GM12801 (cell line): ENCODE data around the gene WFDC5.

Source experiments
- CTCF ChIP-seq: IDR thresholded peaks from one replicate; pipeline ENCODE4 v1.5.1; 2011; ENCODE audit warnings: control low read depth; ENCODE audit not compliant: insufficient read length; ENCODE audit errors: extremely low read depth

WFDC5 gene

GRCh38 chr20:45094864-45095574, 20.0 kb downstream of the WFDC5 start:
- TF ChIP-seq CTCF = no peak

GRCh38 chr20:45094201-45094600, 20.8 kb downstream of the WFDC5 start:
- TF ChIP-seq CTCF = no peak

GRCh38 chr20:45092898-45093297, 22.1 kb downstream of the WFDC5 start:
- no peak for TF ChIP-seq CTCF

- no peak for TF ChIP-seq CTCF
Observed at GRCh38 chr20:45091366-45091765, 23.6 kb downstream of the WFDC5 start.

GRCh38 chr20:45090481-45090880, 24.5 kb downstream of the WFDC5 start:
- no peak for TF ChIP-seq CTCF

GRCh38 chr20:45088247-45088646, 26.7 kb downstream of the WFDC5 start:
- TF ChIP-seq CTCF = no peak

GRCh38 chr20:45087814-45088213, 27.2 kb downstream of the WFDC5 start:
- no peak for TF ChIP-seq CTCF
